NOMO-1 (cell line): ENCODE results near the gene TBL3.

Experiments used
- DNase-seq, 2 experiments: peaks; one replicate each; lab custom pipeline; 2025; ENCODE audit not compliant: unreplicated experiment in 2 of 2; lab: John Stamatoyannopoulos, UW

TBL3 gene

GRCh38 chr16:1981398-1981836 lies 9.6 kb downstream of the TBL3 start, which contains the start of gene NOXO1:
TSS of gene NOXO1 (minus strand) at chr16:1981469. CDS start at chr16:1981179, 290 bp downstream.
- no peak for DNase-seq

- no peak for DNase-seq
These were observed 10.2 kb downstream of the TBL3 start for GRCh38 chr16:1982013-1982433.

- no peak for DNase-seq
These were observed 11.2 kb downstream of the TBL3 start for GRCh38 chr16:1982991-1983543.

- peak; percentile 88 to 93 for DNase-seq
These were observed 11.9 kb downstream of the TBL3 start, which contains the start of gene GFER for GRCh38 chr16:1983544-1984346. TSS of gene GFER (plus strand) at chr16:1984193. CDS start at chr16:1984219, 26 bp downstream.

GRCh38 chr16:1984347-1985225 lies 12.7 kb downstream of the TBL3 start:
- DNase-seq = no peak

- DNase-seq = no peak
These were observed 13.8 kb downstream of the TBL3 start for GRCh38 chr16:1985466-1986150.

- no peak for DNase-seq
These were observed 15.3 kb downstream of the TBL3 start for GRCh38 chr16:1987198-1987597.

GRCh38 chr16:1989209-1990100 lies 17.6 kb downstream of the TBL3 start, which contains the start of gene SYNGR3:
TSS of gene SYNGR3 (plus strand) at chr16:1989970. CDS start at chr16:1990103, 133 bp downstream.
- no peak for DNase-seq

- no peak for DNase-seq
These were observed 18.2 kb downstream of the TBL3 start for GRCh38 chr16:1990101-1990350.

- DNase-seq = no peak
These were observed 18.7 kb downstream of the TBL3 start for GRCh38 chr16:1990351-1991134.

GRCh38 chr16:1991135-1991551 lies 19.3 kb downstream of the TBL3 start:
- DNase-seq = no peak

GRCh38 chr16:1991588-1991947 lies 19.7 kb downstream of the TBL3 start:
- no peak for DNase-seq

- peak; percentile 73 to 88 for DNase-seq
These were observed 20.3 kb downstream of the TBL3 start for GRCh38 chr16:1991948-1992703.

GRCh38 chr16:1992704-1993317 lies 21.0 kb downstream of the TBL3 start:
- no peak for DNase-seq

- DNase-seq = no peak
These were observed 21.9 kb downstream of the TBL3 start for GRCh38 chr16:1993731-1994131.

GRCh38 chr16:1997494-1998359 lies 25.9 kb downstream of the TBL3 start:
- DNase-seq = no peak

GRCh38 chr16:1998360-1998835 lies 26.5 kb downstream of the TBL3 start:
- DNase-seq = no peak
